CD8-positive, alpha-beta memory T cell (primary cell): ENCODE results near the gene ZNF688. TPM values are rescaled to one million over a fixed set of nuclear protein-coding genes. Genes with fewer than 3 reads are reported as not detected.
A peak's percentile ranks its signal among the peaks of the same experiment; 100 is the strongest.

Experiments used
- CTCF ChIA-PET: fragments of 350-600 bp; sonication (Branson Sonifier 250); formaldehyde crosslinking; loops from one replicate; lab custom pipeline; 2021; ENCODE audit warnings: antibody characterized with exemption; lab: Charles Lee
- POLR2A ChIA-PET: fragments of 350-600 bp; sonication (Branson Sonifier 250); formaldehyde crosslinking; loops from one replicate; lab custom pipeline; 2021; ENCODE audit warnings: antibody characterized with exemption; lab: Charles Lee
- DNase-seq, 5 donors: peaks; one replicate each; pipeline versions ENCODE4 v3.0.0 to v3.0.0-alpha.2; 2020 to 2022; ENCODE audit warnings: mixed read lengths in 1 of 5
- H3K27ac ChIP-seq: one replicate; pipeline ENCODE4 v1.7.0; 2013; ENCODE audit warnings: low read depth, mild to moderate bottlenecking, low read length, moderate library complexity
- H3K27me3 ChIP-seq: 2 replicates; pipeline ENCODE4 v1.7.0; 2013; ENCODE audit warnings: low read length, mild to moderate bottlenecking; ENCODE audit not compliant: insufficient read depth, poor library complexity, severe bottlenecking
- H3K36me3 ChIP-seq: 2 replicates; pipeline ENCODE4 v1.7.0; 2013; ENCODE audit warnings: mild to moderate bottlenecking, low read length, moderate library complexity; ENCODE audit not compliant: insufficient read depth
- H3K4me1 ChIP-seq: 2 replicates; pipeline ENCODE4 v1.7.0; 2013; ENCODE audit warnings: mild to moderate bottlenecking, low read length, moderate library complexity; ENCODE audit not compliant: insufficient read depth
- H3K4me3 ChIP-seq: 2 replicates; pipeline ENCODE4 v1.7.0; 2013; ENCODE audit warnings: mild to moderate bottlenecking, low read length
- H3K9me3 ChIP-seq: 2 replicates; pipeline ENCODE4 v1.7.0; 2013; ENCODE audit warnings: mild to moderate bottlenecking, low read length
- H3K27ac Mint-ChIP-seq, 8 donors: one replicate each; pipeline ENCODE4 v1.8.0; 2020 to 2021; ENCODE audit warnings: mixed read lengths in 8 of 8, mild to moderate bottlenecking in 6 of 8, inconsistent platforms in 3 of 8, moderate library complexity in 3 of 8
- H3K27me3 Mint-ChIP-seq, 2 donors: one replicate each; pipeline ENCODE4 v1.8.0; 2020 to 2021; ENCODE audit warnings: mixed read lengths in 2 of 2, mild to moderate bottlenecking in 1 of 2, moderate library complexity in 1 of 2
- H3K36me3 Mint-ChIP-seq, 3 donors: one replicate each; pipeline ENCODE4 v1.8.0; 2020 to 2021; ENCODE audit warnings: mixed read lengths in 3 of 3, inconsistent platforms in 1 of 3, mild to moderate bottlenecking in 1 of 3
- H3K4me1 Mint-ChIP-seq, 3 donors: one replicate each; pipeline ENCODE4 v1.8.0; 2020 to 2021; ENCODE audit warnings: mixed read lengths in 3 of 3, inconsistent platforms in 1 of 3, mild to moderate bottlenecking in 1 of 3
- H3K4me3 Mint-ChIP-seq, 7 donors: one replicate each; pipeline ENCODE4 v1.8.0; 2020 to 2021; ENCODE audit warnings: mixed read lengths in 7 of 7, mild to moderate bottlenecking in 6 of 7, moderate library complexity in 4 of 7, inconsistent platforms in 2 of 7
- H3K9me3 Mint-ChIP-seq, 5 donors: one replicate each; pipeline ENCODE4 v1.8.0; 2020 to 2022; ENCODE audit warnings: mixed read lengths in 5 of 5, mild to moderate bottlenecking in 3 of 5, moderate library complexity in 2 of 5, inconsistent platforms in 1 of 5
- polyA plus RNA-seq: library from polyadenylated mRNA; unstranded; fragments of 300-500 nt; fragmentation: Illumina TruSeq; gene quantifications from one replicate; pipeline ENCODE4 v1.2.3, GENCODE V29; 2021
- total RNA-seq, 2 experiments: library from RNA; stranded (reverse); gene quantifications; one replicate each; pipeline ENCODE4 v1.2.3, GENCODE V29; 2021

Gene ZNF688
- total and polyA plus RNA-seq, 3 experiments from 2014 or later: 9.6 to 28.5 (median 10.8) TPM

- peak overlapping the region in 5 of 7 donors; percentile 12 to 90 (median 23) for H3K4me3 Mint-ChIP-seq
- H3K36me3 ChIP-seq: no peaks in the 10 kb centered on the region
- peaks cover 20 to 53% (median 35%) of the 10 kb centered on the region in 3 donors for H3K4me1 Mint-ChIP-seq
- no peaks in the 10 kb centered on the region for H3K9me3 ChIP-seq
- H3K27ac ChIP-seq: no peak overlapping the region
- CTCF ChIA-PET: interaction anchor here (1.1 to 1.5 kb wide), 4 partner anchors 11 to 140 kb away, joined by 3 to 11 read pairs (median 4); partner anchors contain the start of genes DCTPP1 and ZNF764
- no peaks in the 10 kb centered on the region for H3K27me3 Mint-ChIP-seq
- H3K27ac Mint-ChIP-seq: peak overlapping the region in 5 of 8 donors; percentile 60 to 96 (median 73)
- no peaks in the 10 kb centered on the region for H3K9me3 Mint-ChIP-seq
- no peak for DNase-seq
- peaks cover 0 to 15% (median 2%) of the 10 kb centered on the region in 3 donors for H3K36me3 Mint-ChIP-seq
- H3K4me3 ChIP-seq: no peak overlapping the region
- peaks cover 44% of the 10 kb centered on the region for H3K4me1 ChIP-seq
- no peaks in the 10 kb centered on the region for H3K27me3 ChIP-seq
- POLR2A ChIA-PET: interaction anchor here (0.6 to 1.5 kb wide), 5 partner anchors 34 to 186 kb away, joined by 3 to 9 read pairs (median 5); partner anchors contain the start of genes DCTPP1 and ZNF747
Observed at GRCh38 chr16:30569281-30569680, 2.2 kb downstream of the ZNF688 start.

GRCh38 chr16:30567991-30568638, 3.4 kb downstream of the ZNF688 start:
- Histone ChIP-seq H3K4me3 (no peak overlapping the region), H3K36me3 (no peaks in the 10 kb centered on the region), H3K4me1 (peaks cover 44% of the 10 kb centered on the region), H3K27ac (peak overlapping the region; percentile 55), H3K27me3 (no peaks in the 10 kb centered on the region), H3K9me3 (no peaks in the 10 kb centered on the region)
- ChIA-PET CTCF (interaction anchor here (1.1 to 1.5 kb wide), 5 partner anchors 10 to 138 kb away, joined by 3 to 11 read pairs (median 3); partner anchors contain the start of genes DCTPP1, PRR14 and ZNF764), POLR2A (interaction anchor here (0.5 to 1.5 kb wide), 11 partner anchors 9 to 1546 kb away, joined by 3 to 11 read pairs (median 5); partner anchors contain the start of genes DCTPP1, ZNF747 and ZNF764)
- Mint-ChIP-seq H3K36me3 (peaks cover 0 to 15% (median 2%) of the 10 kb centered on the region in 3 donors), H3K4me3 (peak overlapping the region; percentile 71 to 90 (median 82)), H3K9me3 (no peaks in the 10 kb centered on the region), H3K27me3 (no peaks in the 10 kb centered on the region), H3K27ac (peak overlapping the region; percentile 94 to 99 (median 97)), H3K4me1 (peaks cover 17 to 48% (median 30%) of the 10 kb centered on the region in 3 donors)
- peak; percentile 26 to 72 (median 61) for DNase-seq

- H3K27ac ChIP-seq: peak overlapping the region; percentile 55
- DNase-seq: peak in 4 of 5 donors; percentile 24 to 74 (median 48)
- Mint-ChIP-seq H3K36me3 (peaks cover 0 to 15% (median 2%) of the 10 kb centered on the region in 3 donors), H3K4me3 (peak overlapping the region in 6 of 7 donors; percentile 65 to 90 (median 82)), H3K4me1 (peaks cover 14 to 46% (median 29%) of the 10 kb centered on the region in 3 donors), H3K9me3 (no peaks in the 10 kb centered on the region), H3K27me3 (no peaks in the 10 kb centered on the region), H3K27ac (peak overlapping the region; percentile 94 to 99 (median 97))
- H3K4me3 ChIP-seq: no peak overlapping the region
- ChIA-PET CTCF (interaction anchor here (1.2 to 1.5 kb wide), 3 partner anchors 9 to 138 kb away, joined by 3 read pairs; partner anchors contain the start of genes DCTPP1, PRR14 and ZNF764), POLR2A (interaction anchor here (0.6 to 1.3 kb wide), 3 partner anchors 9 to 40 kb away, joined by 3 to 5 read pairs (median 3); partner anchors contain the start of gene ZNF764)
- peaks cover 40% of the 10 kb centered on the region for H3K4me1 ChIP-seq
- H3K27me3 ChIP-seq: no peaks in the 10 kb centered on the region
- no peaks in the 10 kb centered on the region for H3K36me3 ChIP-seq
- H3K9me3 ChIP-seq: no peaks in the 10 kb centered on the region
Observed at GRCh38 chr16:30567160-30567990, 4.1 kb downstream of the ZNF688 start.

GRCh38 chr16:30566531-30566930, 5.0 kb downstream of the ZNF688 start:
- H3K4me1 ChIP-seq: peaks cover 37% of the 10 kb centered on the region
- H3K27ac ChIP-seq: no peak overlapping the region
- Mint-ChIP-seq H3K27ac (peak overlapping the region in 5 of 8 donors; percentile 8 to 96 (median 32)), H3K36me3 (peaks cover 0 to 10% (median 2%) of the 10 kb centered on the region in 3 donors), H3K4me3 (peak overlapping the region in 1 of 7 donors; percentile 51), H3K9me3 (no peaks in the 10 kb centered on the region), H3K27me3 (no peaks in the 10 kb centered on the region), H3K4me1 (peaks cover 9 to 40% (median 24%) of the 10 kb centered on the region in 3 donors)
- no peak for DNase-seq
- no peaks in the 10 kb centered on the region for H3K9me3 ChIP-seq
- POLR2A ChIA-PET: interaction anchor here (1.3 kb wide), 1 partner anchor 14 kb away, joined by 6 read pairs; no protein-coding TSS in a partner anchor
- CTCF ChIA-PET: interaction anchor here (0.9 to 1.6 kb wide), 7 partner anchors 8 to 116 kb away, joined by 3 to 7 read pairs (median 3); partner anchors contain the start of genes PRR14, ZNF747 and ZNF764
- no peaks in the 10 kb centered on the region for H3K36me3 ChIP-seq
- no peaks in the 10 kb centered on the region for H3K27me3 ChIP-seq
- no peak overlapping the region for H3K4me3 ChIP-seq

- H3K36me3 Mint-ChIP-seq: peaks cover 0 to 7% (median 2%) of the 10 kb centered on the region in 3 donors
- H3K36me3 ChIP-seq: no peaks in the 10 kb centered on the region
- POLR2A ChIA-PET: interaction anchor here (1.3 kb wide), 1 partner anchor 14 kb away, joined by 6 read pairs; no protein-coding TSS in a partner anchor
- H3K27me3 Mint-ChIP-seq: no peaks in the 10 kb centered on the region
- no peak overlapping the region for H3K4me3 ChIP-seq
- no peaks in the 10 kb centered on the region for H3K9me3 ChIP-seq
- H3K27me3 ChIP-seq: no peaks in the 10 kb centered on the region
- no peak for DNase-seq
- peak overlapping the region in 1 of 7 donors; percentile 51 for H3K4me3 Mint-ChIP-seq
- H3K9me3 Mint-ChIP-seq: no peaks in the 10 kb centered on the region
- H3K4me1 Mint-ChIP-seq: peaks cover 13 to 42% (median 26%) of the 10 kb centered on the region in 3 donors
- H3K27ac Mint-ChIP-seq: peak overlapping the region in 4 of 8 donors; percentile 8 to 96 (median 80)
- CTCF ChIA-PET: interaction anchor here (0.9 to 1.8 kb wide), 7 partner anchors 9 to 136 kb away, joined by 3 to 7 read pairs (median 3); partner anchors contain the start of genes DCTPP1 and ZNF747
- H3K4me1 ChIP-seq: peaks cover 35% of the 10 kb centered on the region
- H3K27ac ChIP-seq: no peak overlapping the region
Observed at GRCh38 chr16:30565984-30566383, 5.5 kb downstream of the ZNF688 start.

DNA sequence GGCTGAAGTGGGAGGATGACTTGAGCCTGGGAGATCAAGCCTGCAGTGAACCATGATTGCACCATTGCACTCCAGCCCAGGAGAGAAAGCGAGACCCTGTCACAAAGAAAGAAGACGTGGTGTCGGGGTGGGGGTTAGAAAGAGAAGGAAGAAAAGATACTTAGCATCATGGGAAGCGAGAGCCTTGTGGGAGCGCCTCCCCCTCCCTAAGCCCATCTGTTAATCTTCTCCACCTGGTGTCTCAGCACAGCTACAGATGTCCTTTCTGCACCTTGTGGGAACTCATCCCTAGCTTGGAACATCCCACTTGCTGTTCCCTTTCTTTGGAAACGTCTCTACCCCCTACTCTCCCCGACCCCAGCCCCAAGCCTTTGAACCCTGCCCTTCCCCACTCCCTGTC, 6.0 kb downstream of the ZNF688 start:
- Mint-ChIP-seq H3K4me1 (peaks cover 15 to 40% (median 25%) of the 10 kb centered on the region in 3 donors), H3K27ac (peak overlapping the region in 3 of 8 donors; percentile 22 to 93 (median 82)), H3K9me3 (no peaks in the 10 kb centered on the region), H3K27me3 (no peaks in the 10 kb centered on the region), H3K4me3 (peak overlapping the region in 2 of 7 donors; percentile 30 to 65), H3K36me3 (peaks cover 0 to 4% (median 2%) of the 10 kb centered on the region in 3 donors)
- no peaks in the 10 kb centered on the region for H3K9me3 ChIP-seq
- DNase-seq: no peak
- H3K4me1 ChIP-seq: peaks cover 30% of the 10 kb centered on the region
- CTCF ChIA-PET: interaction anchor here (1.0 to 1.8 kb wide), 6 partner anchors 8 to 135 kb away, joined by 3 to 7 read pairs (median 4); partner anchors contain the start of genes DCTPP1 and ZNF747
- no peak overlapping the region for H3K27ac ChIP-seq
- POLR2A ChIA-PET: interaction anchor here (1.3 kb wide), 1 partner anchor 13 kb away, joined by 6 read pairs; no protein-coding TSS in a partner anchor
- no peaks in the 10 kb centered on the region for H3K36me3 ChIP-seq
- H3K27me3 ChIP-seq: no peaks in the 10 kb centered on the region
- H3K4me3 ChIP-seq: no peak overlapping the region

GRCh38 chr16:30562021-30562420, 9.5 kb downstream of the ZNF688 start:
- Histone ChIP-seq H3K4me1 (peaks cover 9% of the 10 kb centered on the region), H3K27me3 (no peaks in the 10 kb centered on the region), H3K36me3 (no peaks in the 10 kb centered on the region), H3K27ac (no peak overlapping the region), H3K9me3 (no peaks in the 10 kb centered on the region), H3K4me3 (no peak overlapping the region)
- peaks cover 0 to 2% of the 10 kb centered on the region in 2 donors for H3K27me3 Mint-ChIP-seq
- no peaks in the 10 kb centered on the region for H3K9me3 Mint-ChIP-seq
- DNase-seq: no peak
- H3K4me1 Mint-ChIP-seq: peaks cover 17 to 37% (median 20%) of the 10 kb centered on the region in 3 donors
- H3K36me3 Mint-ChIP-seq: peaks cover 0 to 6% (median 0%) of the 10 kb centered on the region in 3 donors
- POLR2A ChIA-PET: interaction anchor here (0.7 to 2.3 kb wide), 3 partner anchors 9 to 97 kb away, joined by 3 to 15 read pairs (median 8); partner anchors contain the start of gene ZNF688
- peak overlapping the region in 6 of 7 donors; percentile 80 to 86 (median 82) for H3K4me3 Mint-ChIP-seq
- CTCF ChIA-PET: interaction anchor here (1.0 to 1.6 kb wide), 3 partner anchors 26 to 132 kb away, joined by 3 to 5 read pairs (median 4); partner anchors contain the start of gene DCTPP1
- H3K27ac Mint-ChIP-seq: peak overlapping the region in 2 of 8 donors; percentile 79 to 87
